Testis (tissue), 2 donors: ENCODE data around the gene PTCSC3.

Experiments used
- CTCF ChIP-seq, 3 experiments: fragments of 450-650 bp in 2 of 3; fragments of 200-600 bp in 1 of 3; sonication (generic) in 1 of 3; IDR thresholded peaks; one replicate each; pipeline ENCODE4 v1.5.1; 2016 to 2019; ENCODE audit warnings: antibody characterized with exemption in 3 of 3, mild to moderate bottlenecking in 2 of 3, moderate library complexity in 1 of 3
- POLR2A ChIP-seq: fragments of 450-650 bp; IDR thresholded peaks from one replicate; pipeline ENCODE4 v1.6.1; 2017; ENCODE audit warnings: antibody characterized with exemption, mild to moderate bottlenecking, moderate library complexity

- TF ChIP-seq POLR2A: no peak
- no peak for TF ChIP-seq CTCF (IDR thresholded peaks at IDR 0.05)
These were observed 18.1 kb upstream of the PTCSC3 start for GRCh38 chr14:36194663-36195062.
